ENCODE results near the gene ACYP2.

ACYP2 gene

DNA sequence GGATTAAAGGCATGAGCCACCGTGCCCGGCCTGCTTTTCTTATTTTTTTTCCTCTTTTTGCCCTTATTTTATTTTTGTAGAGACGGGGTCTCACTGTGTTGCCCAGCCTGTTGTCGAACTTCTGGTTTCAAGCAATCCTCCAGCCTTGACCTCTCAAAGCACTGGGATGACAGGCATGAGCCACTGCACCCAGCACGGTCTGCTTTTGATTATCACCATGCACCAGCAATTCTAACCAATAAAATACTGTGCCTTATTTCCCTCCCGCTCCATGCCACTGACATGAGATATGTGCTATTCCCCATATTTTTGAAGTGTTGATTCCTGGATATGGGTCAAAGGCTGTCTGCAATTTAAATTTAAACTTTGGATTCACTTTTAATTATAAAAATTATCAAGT is 42.9 kb downstream of the ACYP2 start:
- no peak for DNase-seq (ENCODE audit: low spot score)

- DNase-seq (ENCODE audit: low spot score): no peak
Measured at GRCh38 chr2:54161660-54162424, 46.4 kb downstream of the ACYP2 start.

GRCh38 chr2:54164106-54164505 is 48.7 kb downstream of the ACYP2 start:
- no peak for DNase-seq (ENCODE audit: low spot score)

GRCh38 chr2:54166121-54166773 is 50.8 kb downstream of the ACYP2 start:
- no peak for DNase-seq (ENCODE audit: low spot score)

DNA sequence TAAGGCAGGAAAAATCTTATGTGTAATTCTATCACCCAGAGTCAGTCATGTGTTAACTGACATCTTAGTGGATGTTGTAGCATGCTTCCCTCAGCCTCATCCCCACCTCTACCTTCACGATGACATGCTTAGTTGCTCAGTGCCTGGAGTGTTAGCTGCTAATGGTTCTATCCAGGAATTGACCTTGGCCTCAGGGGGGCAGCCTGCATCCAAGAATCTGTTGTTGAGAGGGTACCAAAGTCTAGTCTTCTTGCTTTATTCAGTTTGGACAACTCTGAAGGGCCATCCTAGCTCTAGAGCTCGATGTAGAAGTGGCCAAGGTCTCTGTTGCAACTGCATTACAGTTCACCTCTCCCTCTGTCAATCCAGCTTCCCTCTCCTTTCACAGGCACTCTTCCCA is 61.2 kb downstream of the ACYP2 start:
- peak; percentile 33 for DNase-seq (ENCODE audit: low spot score)

DNA sequence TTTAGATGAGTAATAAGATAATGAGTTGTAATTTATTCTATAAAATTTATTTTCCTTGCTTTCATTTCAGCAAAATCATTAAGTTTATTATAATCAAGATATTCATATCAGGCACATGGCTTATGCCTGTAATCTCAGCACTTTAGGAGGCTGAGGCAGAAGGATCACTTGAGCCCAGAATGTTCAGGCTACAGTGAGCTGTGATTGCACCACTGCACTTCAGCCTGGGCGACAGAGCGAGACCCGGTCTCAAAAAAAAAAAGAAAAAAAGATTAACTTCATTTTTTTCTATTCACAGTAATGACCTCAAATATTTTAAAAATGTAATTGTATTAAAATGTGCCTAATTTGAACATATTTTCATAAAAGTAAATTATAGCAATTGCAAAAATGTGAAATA is 67.9 kb downstream of the ACYP2 start:
- no peak for DNase-seq (ENCODE audit: low spot score)

- DNase-seq (ENCODE audit: low spot score): no peak
Measured at GRCh38 chr2:54183972-54184371, 68.6 kb downstream of the ACYP2 start.

- no peak for DNase-seq (ENCODE audit: low spot score)
Measured at GRCh38 chr2:54185105-54185504, 69.7 kb downstream of the ACYP2 start.

DNA sequence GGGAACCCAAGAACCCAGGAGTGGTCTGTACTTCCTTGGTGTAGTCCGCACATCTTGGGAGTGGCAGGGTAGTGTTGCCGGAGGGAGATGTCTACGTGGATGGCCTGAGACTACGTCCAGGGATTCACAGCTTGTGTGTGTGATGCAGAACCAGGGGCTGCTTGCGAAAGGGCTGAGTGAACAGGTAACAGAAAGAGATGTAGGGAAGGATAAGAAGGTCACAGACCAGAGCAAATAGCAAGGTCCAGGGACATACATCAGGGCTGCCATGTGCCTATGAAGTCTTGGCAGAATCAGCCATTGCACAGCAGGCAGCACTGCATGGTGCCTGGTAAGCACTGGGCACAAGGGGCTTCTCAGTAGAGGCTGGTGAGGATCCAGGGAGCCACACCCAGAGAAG is 71.9 kb downstream of the ACYP2 start:
- DNase-seq (ENCODE audit: low spot score): no peak

- no peak for DNase-seq (ENCODE audit: low spot score)
Measured at GRCh38 chr2:54189539-54189938, 74.1 kb downstream of the ACYP2 start.

- DNase-seq (ENCODE audit: low spot score): no peak
Measured at GRCh38 chr2:54191361-54192135, 76.1 kb downstream of the ACYP2 start.

DNA sequence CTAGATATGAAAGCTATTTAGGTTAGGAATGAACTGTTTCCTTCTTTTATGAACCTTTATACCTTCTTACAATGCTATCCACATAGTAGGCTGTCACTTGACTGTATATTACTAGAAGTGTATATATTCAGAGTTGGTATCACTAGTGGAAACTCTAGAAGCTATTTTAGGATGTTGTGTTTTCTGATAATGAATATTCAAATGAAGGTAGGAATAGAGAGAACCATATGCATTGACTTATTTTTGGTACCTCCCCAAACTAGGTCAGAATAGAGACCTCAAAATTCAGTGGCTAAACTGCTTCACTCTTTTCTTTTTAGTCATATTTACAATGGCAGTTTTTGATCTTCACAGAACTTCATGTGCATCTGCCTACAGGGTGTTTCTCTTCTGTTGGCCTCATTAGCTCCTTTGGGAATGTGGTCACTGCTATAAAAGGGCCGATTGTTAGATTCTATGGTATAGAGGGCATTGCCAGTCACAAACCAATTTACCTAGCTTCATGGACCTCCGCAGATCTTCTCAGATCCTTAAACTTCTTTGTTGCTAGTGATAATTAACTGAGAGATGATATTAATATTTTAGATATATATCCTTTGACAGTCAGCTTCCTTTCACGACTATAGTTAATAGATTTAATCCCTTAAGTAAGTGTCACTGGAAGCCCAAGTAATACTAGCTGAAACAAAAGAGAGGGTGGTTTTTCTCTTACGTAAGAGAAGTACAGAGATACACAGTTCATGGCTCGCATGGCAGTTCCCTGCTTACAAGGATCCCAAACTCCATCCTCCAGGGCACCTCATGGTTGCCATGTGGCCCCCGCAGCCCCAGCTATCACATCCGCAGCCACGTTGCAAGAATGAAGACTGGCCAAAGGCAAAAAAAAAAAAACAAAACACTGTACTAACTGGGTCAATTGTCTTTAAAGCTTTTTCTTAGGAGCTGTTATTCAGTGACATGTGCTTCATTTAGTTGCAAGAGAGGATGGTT is 79.6 kb downstream of the ACYP2 start:
- no peak for DNase-seq (ENCODE audit: low spot score)

DNA sequence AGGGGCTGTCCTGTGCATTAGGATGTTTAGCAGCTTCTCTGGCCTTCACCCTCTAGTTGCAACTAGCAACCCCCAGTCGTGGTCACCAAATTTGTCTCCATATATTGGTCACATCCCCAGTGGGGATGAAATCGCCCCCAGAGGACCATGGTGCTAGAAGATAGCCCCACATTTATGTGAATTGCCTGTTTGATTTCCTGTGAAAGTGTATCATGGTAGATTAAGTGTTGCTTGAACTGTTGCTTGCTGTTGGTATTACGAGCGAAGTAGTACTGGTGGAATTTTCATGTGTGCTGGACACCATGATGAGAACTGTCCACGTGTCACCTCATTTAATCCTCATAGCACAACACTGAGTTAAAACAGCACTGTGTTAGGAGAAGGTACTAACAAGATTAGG is 81.2 kb downstream of the ACYP2 start:
- no peak for DNase-seq (ENCODE audit: low spot score)

GRCh38 chr2:54204476-54204875 is 89.1 kb downstream of the ACYP2 start:
- no peak for DNase-seq (ENCODE audit: low spot score)

DNA sequence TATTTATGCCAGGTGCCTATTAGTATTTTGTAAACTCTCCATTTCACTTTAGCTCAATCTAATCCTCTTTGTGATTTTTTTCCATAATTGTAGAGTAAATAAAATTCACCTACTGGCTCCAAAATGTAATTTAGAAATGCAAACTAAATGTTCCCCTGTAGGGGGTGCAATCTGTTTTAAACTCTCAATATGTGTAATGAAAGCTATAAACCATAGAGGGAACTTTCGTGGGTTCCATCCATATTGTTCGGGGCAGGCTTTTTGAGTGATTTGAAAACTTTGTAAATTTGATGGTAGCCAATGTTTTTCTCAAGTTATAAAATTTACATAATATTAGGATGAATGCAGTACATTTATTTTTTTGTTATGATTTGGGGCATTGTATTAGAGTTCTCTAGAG is 91.2 kb downstream of the ACYP2 start:
- peak; percentile 32 for DNase-seq (ENCODE audit: low spot score)

GRCh38 chr2:54207666-54208195 is 92.3 kb downstream of the ACYP2 start:
- no peak for DNase-seq (ENCODE audit: low spot score)

DNA sequence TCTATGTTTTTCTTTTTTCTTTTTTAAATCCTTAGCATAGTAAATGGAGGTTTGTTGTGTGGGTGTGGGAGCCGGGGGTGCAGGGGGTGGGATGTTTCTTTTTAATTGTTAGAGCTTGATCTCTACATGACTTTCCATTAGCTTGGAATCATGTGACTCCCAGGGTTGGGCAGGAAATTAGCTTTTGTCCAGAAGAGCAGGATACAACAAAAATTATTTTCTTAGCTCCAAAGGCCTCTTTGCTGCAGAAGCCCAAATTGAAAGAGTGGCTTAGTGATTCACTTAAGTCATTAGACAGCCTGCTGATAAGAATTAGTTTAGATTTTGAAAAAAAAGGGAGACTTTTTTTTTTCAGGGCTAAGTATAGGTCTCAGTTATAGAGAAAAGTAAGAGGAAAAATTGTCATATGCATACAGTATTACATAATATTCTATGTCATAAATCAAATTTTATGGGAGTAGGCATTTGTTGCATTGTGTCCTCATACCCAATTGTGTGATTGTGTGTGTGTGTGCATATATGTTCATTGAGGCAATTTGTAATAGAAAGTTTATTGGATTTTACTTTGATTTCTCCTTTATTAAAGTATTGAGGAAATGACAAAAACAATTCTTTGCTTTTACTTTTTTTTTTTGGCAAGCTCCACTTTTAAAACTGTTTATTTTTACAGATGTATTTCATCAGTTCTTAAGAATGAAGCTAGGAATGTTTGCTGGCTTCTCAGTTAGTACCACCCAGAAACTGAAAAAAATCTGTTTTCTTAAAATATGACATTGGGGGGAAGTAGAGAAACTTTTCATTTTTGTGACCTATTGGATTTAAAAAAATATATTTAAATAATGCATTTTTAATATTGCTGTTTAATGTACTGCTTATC is 93.2 kb downstream of the ACYP2 start:
- DNase-seq (ENCODE audit: low spot score): no peak

DNA sequence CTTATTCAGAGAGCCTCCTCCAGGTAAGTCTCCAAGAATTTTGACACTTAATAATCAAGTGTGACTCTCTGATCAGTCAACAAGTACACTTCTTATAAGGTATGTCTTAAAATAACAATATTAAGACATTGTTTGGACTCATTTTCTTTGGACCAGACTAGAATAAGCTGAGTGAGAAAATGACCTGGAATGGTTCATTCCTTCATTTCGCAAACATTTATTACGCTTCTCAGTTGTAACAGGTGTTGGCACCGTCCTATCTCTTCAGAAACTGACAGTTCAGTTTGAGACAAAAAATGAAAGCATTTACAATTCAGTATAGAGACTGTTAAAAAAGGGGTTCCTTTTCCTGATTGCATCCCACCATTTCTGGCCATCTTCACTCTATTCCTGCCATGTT is 94.0 kb downstream of the ACYP2 start:
- DNase-seq (ENCODE audit: low spot score): no peak

DNA sequence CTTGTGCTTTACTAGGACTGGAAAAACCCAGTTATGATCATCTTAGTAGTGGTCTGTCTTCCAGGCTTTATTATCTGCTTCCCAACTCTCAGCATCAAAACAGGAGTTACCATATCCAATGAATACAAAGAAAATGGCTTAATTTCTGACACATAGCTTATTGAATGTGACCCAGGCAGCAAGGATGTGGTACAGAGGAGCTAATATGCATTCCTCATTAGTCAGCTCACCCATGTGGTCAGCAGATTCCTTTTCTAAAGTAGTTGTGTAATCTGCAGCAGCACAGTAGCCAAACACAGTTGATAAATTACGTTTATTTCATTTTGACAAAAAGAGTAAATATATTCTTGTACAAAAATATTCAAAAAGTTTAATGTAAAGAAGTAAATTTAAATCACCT is 97.0 kb downstream of the ACYP2 start:
- DNase-seq (ENCODE audit: low spot score): no peak

GRCh38 chr2:54213082-54213481 is 97.7 kb downstream of the ACYP2 start:
- DNase-seq (ENCODE audit: low spot score): no peak

- no peak for DNase-seq (ENCODE audit: low spot score)
Measured at GRCh38 chr2:54224997-54225396, 109.6 kb downstream of the ACYP2 start.
